Measurements from ENCODE around the gene XXYLT1.

XXYLT1 gene

DNA sequence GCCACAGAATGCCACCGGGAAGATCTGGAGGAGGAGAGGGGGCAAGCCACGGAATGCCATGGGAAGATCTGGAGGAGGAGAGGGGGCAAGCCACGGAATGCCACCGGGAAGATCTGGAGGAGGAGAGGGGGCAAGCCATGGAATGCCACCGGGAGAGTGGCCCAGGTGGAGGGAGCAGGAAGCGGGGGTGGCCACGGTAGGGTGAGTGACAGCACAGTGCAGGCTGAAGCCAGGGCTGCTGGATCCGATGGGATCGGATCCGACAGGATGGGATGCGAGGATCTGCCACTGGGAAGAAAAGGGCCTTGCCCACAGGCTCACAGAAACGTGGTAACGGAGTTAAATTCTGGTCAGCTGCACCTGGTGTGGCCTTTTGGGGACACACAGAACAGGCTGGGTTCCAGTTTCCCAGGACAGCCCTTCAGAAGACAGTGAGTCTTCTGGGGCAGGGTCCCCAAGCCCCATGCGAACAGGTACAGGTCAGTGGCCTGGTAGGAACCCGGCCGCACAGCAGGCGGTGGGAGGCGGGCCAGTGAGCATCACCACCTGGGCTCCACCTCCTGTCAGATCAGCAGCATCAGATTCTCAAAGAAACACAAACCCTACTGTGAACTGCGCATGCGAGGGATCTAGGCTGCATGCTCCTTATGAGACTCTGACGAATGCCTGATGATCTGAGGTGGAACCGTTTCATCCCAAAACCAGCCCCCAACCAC is 58.8 kb downstream of the XXYLT1 start:
- in situ Hi-C loops (cut with HindIII; ENCODE audit: low sequenced_read_pairs): loop anchor here (5.0 kb wide), 1 partner anchor 60 kb away; no protein-coding TSS in a partner anchor

DNA sequence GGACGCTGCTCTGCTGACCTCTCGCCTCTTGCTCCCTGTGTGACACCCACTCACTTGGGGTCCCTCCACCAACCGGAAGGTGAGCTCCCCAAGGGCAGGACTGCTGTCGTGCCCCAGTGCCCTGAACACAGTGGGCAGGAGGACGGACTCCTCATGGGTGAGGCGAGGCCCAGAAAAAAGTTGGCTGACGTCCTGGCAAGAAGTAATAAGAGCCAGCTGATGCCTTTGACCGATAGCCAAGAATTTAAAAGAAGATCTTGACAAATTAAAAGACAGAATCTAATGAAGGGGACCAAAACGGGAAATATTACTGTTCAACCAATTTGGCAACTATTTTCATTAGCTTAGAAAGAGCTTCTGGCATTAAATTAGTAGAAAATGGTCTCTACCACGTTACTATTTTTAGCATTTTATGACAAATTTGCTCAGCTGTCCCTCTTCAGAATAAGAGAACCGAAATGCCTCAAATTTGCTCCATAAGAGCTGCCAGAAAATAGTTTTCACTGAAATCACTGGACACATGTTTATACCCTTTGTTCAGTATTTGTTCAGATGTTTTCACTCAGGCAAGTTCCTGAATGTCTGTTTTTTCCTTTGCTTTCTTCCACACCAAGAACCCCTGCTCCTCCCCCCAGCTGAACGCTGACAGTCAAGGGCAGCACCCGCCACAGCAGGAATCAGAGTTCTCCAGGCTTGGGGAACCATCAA is 60.5 kb downstream of the XXYLT1 start:
- in situ Hi-C loops (cut with HindIII; ENCODE audit: low sequenced_read_pairs): loop anchor here (5.0 kb wide), 1 partner anchor 58 kb away; no protein-coding TSS in a partner anchor

DNA sequence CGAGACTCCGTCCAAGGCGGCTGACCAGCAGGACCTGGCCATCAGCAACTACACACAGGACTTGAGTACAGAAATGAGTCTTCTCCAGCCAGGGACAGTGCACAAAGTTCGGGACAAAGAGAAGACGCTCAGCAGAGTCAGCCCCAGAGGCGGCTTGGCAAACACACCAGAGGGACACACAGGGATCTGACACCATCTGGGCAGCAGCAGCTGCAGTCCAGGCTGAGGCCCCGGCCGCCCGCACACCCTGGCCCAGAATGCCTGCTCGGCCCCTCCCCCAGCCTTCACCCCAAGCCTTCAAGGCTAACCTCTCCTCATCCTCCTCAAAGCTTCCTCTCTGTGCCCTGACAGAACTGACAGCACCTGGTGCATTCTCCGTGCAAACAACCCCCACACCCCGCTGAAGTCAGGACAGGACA is 61.1 kb downstream of the XXYLT1 start:
- in situ Hi-C loops (cut with HindIII; ENCODE audit: low sequenced_read_pairs): loop anchor here (5.0 kb wide), 1 partner anchor 58 kb away; no protein-coding TSS in a partner anchor

DNA sequence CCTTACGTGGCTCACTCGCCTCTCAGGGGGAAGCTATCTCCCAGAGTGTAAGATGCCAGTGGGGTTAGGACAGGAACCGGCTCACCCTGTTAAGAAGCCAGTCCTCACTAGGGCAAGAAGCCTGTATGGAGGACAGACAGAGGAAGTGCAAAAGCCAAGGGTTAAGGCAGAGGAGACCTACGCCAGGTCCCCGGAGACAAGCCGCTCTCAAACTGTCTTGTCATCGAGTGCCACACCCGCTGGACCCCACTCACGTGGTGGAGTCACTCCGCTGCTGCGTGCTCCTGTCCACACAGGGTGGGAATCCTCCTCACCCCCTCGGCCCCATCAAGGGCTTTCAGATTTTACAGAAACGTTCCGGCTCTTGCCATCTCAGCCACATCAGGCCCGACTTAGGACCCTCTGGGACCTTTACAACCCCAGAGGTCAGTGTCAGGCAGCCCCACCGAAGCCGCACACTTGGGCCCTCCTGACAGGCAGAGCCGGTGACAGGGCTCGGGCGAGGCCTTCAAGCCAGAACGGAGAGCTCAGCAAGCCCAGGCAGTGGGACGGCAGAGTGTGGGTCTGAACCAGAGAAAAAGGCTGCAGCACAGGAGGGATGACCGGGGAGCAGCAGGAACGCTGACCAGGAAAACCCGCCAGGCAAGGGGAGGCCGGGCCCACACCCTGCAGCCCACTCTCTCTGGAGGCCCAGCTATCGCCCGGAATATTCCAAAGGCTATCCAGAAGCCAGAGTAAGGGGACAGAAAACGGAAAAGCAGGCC is 61.7 kb downstream of the XXYLT1 start:
- in situ Hi-C loops (cut with HindIII; ENCODE audit: low sequenced_read_pairs): no loop called here

DNA sequence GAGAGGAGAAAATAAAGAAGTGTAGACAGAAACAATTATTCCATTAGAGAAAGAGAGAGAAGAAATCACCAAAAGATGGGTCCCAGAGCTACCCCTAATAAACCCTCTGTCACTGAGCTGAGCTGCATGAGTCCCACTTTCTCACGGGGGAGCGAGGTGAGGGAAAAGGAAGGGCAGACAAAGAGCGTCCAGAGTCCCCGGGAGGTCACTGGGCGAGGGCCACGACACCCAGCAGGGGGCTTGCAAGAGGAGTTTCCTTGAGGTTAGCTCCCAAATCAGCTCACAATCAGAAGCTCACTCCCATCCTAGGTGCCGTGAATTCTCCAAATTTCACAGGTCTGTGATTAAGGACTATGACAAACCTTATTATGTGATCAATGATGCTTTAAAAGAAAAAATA is 62.3 kb downstream of the XXYLT1 start:
- in situ Hi-C loops (cut with HindIII; ENCODE audit: low sequenced_read_pairs): no loop called here

DNA sequence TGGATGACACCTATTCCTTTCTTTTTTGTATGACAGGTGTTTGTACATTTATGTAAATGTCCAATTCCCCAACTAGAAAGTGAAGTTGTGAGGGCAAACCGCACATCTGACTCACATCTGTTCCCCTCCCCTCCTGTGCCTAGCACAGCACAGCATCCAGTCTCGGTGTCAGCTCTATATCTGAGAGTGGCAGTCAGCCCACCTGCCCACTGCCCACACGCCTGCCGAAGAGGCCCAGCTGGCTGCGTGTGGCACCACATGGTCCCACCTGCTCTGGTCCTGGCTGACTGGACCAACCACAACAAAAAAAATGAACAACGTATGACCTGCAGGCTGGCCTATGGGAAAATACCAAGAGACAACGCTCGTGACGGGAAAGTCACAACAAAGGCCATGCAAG is 62.8 kb downstream of the XXYLT1 start:
- in situ Hi-C loops (cut with HindIII; ENCODE audit: low sequenced_read_pairs): no loop called here

DNA sequence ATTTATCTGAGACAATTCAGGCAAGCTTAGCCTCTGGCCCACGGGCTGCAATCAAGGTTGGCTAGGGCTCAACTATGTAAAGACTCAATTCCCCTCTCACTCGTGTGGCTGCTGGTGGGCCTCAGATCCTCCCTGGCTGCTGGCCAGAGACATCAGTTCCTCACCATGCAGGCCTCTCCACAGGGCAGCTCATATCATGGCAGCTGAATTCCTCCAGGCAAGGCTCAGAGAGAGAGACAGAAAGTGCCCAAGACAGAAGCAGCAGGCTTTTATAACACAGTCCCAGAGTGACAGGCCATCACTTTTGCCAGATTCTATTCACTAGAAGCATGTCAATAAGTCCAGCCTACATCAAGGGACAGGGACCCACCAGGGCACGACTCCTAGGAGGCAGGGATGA is 63.2 kb downstream of the XXYLT1 start:
- in situ Hi-C loops (cut with HindIII; ENCODE audit: low sequenced_read_pairs): no loop called here

DNA sequence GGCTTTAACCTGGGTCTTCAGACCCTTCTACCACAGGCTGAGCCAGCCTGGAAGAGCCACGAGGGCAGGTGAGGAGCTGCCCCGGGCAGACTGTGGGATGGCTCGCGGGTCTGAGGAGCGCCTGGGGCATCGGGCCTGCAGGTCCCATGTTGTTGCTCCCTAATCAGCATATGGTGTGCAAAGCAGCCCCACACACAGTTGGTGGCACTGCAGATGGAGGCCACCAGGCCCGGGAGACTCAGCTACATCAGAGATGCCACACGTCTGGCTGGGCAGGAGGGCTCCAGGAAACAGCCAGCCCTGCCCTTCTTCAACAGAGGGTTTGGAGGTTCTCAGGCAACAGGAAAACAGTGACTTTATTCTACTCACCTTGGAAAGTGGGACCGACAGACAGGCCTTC is 63.9 kb downstream of the XXYLT1 start:
- in situ Hi-C loops (cut with HindIII; ENCODE audit: low sequenced_read_pairs): no loop called here

DNA sequence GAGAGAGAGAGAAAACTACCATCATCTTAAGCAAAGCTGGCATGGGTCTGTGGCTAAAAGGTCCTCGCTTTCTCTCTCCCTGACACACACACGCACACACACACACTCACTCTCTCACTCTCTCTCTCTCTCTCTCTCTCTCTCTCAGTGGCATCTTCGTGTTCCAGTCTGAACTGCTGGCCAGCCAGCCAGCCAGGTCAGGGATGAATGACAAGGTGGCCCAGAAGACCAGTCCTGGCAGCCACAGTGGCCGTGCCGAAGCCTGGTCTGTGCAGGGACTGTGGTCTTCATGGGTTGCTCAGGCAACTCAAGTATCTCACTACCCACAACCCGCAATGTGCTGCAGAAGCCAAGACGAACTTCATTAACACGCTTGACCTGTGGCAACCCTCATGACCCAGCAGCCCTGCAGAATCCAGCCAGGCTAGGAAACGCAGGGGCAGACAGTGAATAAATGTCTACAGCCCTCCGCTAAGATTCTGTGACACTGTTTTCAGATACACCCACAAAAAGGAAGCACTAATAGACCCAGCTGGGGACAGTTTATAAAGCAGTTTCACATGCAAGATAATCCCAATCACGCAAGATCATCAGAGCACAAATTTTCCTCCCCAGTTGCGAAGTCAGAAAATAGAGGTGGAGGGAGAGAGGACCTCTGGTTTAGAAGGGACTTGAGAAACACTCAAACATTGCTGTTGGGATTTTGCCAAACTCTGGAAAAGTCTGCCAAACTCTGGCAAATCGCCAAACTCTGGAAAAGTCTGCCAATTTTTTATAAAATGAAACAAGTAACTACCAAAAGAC is 66.4 kb downstream of the XXYLT1 start:
- in situ Hi-C loops (cut with HindIII; ENCODE audit: low sequenced_read_pairs): no loop called here

DNA sequence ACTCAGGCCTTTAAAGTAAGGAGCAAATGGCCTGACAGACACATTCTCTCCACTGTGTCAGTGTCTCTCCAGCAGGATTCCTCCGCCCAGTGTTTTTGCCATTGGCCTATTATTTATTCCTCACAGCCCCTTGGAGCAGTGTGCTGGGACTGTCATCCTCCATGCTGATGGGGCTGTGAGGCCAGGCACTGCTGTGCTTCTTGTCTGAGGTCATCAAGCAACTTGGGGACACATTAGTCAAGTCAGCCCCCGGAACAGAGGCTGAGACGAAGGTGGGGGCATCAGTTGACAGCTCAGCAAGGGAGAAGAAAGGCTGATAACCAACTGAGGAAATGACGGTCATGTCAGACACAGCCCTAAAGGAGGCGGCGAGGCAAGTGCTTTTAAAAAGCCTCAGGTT is 67.4 kb downstream of the XXYLT1 start:
- in situ Hi-C loops (cut with HindIII; ENCODE audit: low sequenced_read_pairs): no loop called here

DNA sequence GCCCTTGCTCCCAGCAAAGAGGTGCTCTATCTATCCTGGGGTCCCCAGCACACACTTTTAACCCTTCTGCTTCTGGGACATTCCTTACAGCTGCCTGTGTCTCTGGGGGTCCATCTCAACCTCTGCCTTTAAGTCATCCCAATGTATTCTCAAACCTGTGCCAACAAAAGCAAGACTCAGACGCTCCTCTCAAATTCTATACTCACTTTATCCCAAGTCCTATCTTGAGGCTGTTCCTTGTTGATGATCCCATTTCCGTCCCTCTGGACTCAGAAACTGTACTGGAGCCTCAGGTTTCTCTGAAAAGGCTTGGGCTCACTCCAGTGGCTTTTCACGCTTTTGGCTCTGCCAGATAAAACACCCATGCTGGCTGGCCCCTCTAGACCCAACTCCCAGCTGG is 69.7 kb downstream of the XXYLT1 start:
- in situ Hi-C loops (cut with HindIII; ENCODE audit: low sequenced_read_pairs): no loop called here

DNA sequence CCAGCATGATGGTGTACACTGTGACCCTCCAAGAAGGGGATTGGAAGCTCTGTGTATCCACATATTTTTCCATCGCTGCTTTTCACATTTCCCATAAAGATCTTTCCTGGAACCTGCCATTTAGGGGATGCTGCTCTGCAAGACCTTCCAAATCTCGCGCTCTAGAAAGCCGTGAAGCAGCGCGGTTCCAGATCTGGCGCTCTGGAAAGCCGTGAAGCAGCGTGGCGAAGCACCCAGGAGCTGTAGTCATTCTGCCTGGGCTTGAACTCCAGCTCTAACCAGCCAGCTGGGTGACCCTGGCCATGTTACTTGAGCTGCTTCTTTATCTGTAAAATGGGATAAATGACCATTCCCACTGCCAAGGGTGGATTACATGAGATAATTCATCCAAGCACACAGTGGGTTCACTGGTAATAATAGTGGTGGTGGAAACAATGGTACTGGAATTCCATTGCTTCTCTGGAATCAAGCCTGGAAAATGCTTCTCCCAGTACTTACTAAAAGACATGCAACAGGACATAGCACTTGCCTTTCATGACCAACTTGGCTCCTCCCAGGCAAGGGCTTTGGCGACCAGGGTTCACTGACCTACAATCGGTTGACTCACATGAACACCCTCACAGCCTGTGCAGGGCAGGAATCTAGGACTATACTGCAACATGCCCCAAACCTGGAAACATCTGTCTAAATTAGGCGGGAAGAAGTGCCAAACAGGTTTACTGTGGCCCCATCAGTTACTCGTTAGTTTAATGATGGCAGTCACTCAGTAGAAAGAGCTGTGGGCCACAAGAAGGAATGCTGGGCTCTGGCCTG is 70.7 kb downstream of the XXYLT1 start:
- in situ Hi-C loops (cut with HindIII; ENCODE audit: low sequenced_read_pairs): no loop called here

DNA sequence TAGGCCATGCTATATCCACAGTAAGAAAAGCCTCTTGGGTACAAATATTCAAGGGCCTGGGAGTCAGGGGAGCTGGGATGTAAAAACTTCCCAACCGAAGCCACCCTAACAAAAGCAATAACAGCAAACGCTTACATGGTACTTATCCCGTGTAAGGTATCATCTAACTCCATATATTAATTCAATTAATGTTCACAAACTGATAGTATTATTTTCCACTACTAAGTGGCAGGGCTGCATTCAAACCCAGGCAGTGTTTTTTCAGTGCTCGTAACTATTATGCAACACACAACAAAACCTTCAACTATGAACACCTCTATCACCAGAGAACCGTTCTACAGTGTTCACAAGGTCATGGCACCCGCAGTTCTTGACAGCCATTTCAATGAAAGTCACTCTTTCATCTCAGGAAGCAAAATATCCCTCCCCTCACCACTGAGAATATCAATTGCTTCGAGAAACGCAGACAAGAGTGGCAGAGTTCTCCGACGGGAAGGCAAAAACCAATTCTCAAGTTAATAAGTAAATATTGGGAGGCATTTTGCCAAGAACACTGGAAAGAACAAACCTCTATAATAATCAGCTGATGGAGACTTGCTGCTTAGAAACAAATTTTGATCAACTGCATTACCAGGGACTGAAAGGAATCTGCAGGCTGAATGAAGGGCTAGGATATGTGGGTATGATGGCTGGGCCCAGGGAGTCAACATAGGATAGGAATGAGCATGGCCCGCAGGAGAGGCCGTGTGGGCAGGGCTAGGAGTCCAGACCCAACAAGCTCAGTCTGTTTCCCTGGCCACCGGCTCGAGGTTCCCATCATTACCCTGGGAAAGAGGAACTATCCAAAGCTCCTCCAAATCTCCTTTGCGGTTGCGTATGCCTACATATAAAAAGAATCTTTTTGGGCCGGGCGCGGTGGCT is 72.3 kb downstream of the XXYLT1 start:
- in situ Hi-C loops (cut with HindIII; ENCODE audit: low sequenced_read_pairs): no loop called here

DNA sequence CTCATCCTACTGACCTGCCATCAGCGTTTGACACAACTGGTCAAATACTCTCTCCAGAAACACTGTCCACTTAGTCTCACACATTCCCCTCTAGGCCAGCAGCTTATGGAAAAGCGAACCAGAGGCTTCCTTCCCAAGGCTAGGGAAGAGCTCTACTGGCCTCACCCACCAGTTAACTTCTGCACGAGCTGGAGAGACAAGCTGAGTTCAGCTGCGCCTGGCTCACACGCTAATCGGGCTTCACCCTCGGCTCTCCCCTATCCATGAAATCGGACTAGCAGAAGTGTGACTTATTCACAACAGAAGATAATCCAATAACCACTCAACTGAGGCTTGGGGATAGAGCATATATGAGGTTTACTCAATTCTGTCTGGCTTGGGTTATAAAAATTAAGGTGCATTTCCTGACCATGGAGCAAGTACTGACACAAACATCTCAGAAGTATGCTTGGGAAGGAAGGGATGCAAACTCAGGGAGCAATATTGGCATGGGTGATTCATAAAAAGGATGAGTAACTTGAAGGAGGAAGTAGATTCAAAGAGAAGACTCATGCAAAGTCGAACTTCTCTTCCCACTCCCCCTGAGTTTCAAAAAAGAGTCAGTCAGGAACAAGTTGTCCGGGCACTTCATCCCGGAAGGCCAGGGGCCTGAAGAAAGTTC is 73.1 kb downstream of the XXYLT1 start:
- in situ Hi-C loops (cut with HindIII; ENCODE audit: low sequenced_read_pairs): no loop called here

DNA sequence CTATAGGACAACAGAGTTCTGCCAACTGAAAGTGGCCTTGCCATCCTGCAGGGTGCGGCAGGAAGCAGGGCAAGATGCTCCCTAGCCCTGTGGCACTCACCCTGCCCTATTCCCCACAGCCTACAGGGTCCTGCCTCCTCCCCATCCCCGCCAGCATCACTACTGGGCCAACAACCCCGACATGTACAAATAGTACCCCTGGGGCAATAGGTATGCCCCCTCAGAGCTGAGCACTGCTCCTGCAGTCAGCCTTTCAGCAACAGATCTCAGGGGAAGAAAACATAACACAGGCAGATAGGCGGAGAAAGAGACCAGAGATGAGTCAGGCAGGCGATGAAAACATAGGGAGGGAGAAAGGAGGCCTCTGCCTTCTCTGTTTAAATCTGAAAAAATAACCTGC is 74.7 kb downstream of the XXYLT1 start:
- in situ Hi-C loops (cut with HindIII; ENCODE audit: low sequenced_read_pairs): no loop called here

DNA sequence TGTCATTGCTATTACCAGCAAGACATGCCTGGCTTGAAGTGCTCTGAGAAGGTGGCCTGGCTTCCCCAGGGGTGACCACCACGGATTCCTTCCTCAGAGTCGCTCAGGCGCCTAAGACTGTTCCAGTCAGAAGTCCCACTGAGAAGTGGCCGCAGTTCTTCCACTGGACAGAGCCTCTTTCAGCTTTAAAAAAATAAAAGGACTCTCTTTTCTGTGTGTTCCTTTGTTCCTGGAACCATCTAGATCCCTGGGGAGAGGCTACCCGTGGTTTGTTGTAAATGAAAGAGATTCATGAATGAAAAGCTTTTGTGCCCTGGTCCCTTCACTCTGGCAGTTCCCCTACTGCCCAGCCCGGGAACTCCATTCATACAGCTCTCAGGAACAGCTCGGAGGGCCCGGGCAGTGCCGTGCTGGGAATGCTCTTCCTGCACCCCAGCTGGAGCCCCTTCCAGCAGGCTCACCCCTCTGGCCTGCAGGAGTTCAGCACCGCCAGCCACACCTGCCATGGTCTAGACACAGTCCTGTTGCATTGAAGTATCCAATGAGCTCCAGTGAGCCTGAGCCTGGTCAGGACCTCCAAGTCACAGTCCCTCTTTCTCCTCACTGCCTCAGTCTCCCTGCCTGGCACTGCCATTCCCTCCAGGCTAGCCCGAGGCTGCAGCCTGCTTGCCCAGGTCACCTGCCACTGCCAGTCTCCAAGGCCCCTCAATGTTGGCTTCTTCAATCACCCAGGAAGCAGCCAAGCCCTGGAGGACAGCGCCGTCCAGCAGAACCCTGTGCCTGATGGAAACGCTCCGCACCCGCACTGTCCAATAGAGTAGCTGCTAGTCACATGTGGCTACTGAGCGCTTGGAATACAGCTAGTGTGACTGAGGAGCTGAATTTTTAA is 75.4 kb downstream of the XXYLT1 start:
- in situ Hi-C loops (cut with HindIII; ENCODE audit: low sequenced_read_pairs): no loop called here

DNA sequence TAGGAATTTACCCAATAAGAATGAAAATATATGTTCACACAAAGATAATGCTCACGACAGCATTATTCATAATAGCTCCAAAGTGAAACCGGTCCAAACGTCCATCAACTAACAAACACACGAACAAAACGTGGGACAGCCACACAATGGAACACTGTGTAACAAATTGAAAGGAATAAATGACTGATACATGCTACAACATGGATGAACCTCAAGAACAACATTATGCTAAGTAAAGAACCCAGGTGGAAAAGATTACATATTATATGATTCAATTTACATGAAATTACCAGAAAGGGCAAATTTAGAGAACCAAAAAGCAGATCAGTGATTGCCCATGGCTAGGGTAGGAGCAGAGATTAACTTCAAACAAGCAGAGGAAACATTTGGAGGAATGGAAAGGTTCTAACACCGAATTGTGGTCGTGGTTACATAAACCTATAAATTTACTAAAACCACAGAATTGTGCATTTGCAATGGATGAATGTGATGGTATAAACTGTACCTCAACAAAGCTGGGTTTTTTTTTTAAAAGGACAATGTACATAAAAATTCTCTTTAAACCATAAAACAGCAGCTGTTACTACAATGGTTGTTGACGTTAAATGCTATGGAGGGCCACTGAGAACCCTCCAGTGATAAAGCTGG is 76.3 kb downstream of the XXYLT1 start:
- in situ Hi-C loops (cut with HindIII; ENCODE audit: low sequenced_read_pairs): no loop called here

Measured in endothelial cell of hepatic sinusoid (primary cell).